Vagina (tissue), 2 donors: Measurements from ENCODE around the gene KRT86.

Experiments
- CTCF ChIP-seq, 3 experiments: fragments of 450-650 bp in 2 of 3; fragments of 200-600 bp in 1 of 3; sonication (generic) in 1 of 3; IDR thresholded peaks; one replicate each; pipeline ENCODE4 v1.5.1; 2017 to 2019; ENCODE audit warnings: antibody characterized with exemption in 3 of 3, mild to moderate bottlenecking in 2 of 3, moderate library complexity in 2 of 3
- POLR2A ChIP-seq, 2 donors: fragments of 450-650 bp; IDR thresholded peaks; one replicate each; pipeline ENCODE4 v1.6.1; 2017; ENCODE audit warnings: antibody characterized with exemption in 2 of 2, mild to moderate bottlenecking in 2 of 2, moderate library complexity in 2 of 2
- POLR2AphosphoS5 ChIP-seq, 2 donors: sonication (generic); formaldehyde crosslinking; IDR thresholded peaks; one replicate each; pipeline ENCODE4 v1.9.0; 2017; ENCODE audit warnings: antibody characterized with exemption in 2 of 2, mild to moderate bottlenecking in 2 of 2, low read depth in 1 of 2; ENCODE audit not compliant: insufficient read depth in 1 of 2

- TF ChIP-seq CTCF (IDR thresholded peaks at IDR 0.05) = no peak
- no peak for TF ChIP-seq POLR2A (IDR thresholded peaks at IDR 0.05)
- no peak for TF ChIP-seq POLR2AphosphoS5 (IDR thresholded peaks at IDR 0.05; ENCODE audit: insufficient read depth in 1 of 2, low read depth in 1 of 2)
These were observed 81.8 kb downstream of the KRT86 start for GRCh38 chr12:52356031-52356761.
